Skeletal muscle tissue (tissue), 4 donors: ENCODE data around the gene SLC16A10. TPM values are rescaled to one million over a fixed set of nuclear protein-coding genes. Genes with fewer than 3 reads are reported as not detected.
"Not testable (repeated sequence)": the region's sequence is repeated elsewhere in the genome, so short reads cannot be mapped to it uniquely, and the experiment has no call there.

Source experiments
- H3K27ac ChIP-seq: one replicate; pipeline ENCODE4 v1.7.0; 2013; ENCODE audit warnings: mild to moderate bottlenecking, low read depth, low read length, inconsistent platforms
- H3K27me3 ChIP-seq, 3 donors: one replicate each; pipeline ENCODE4 v1.7.0; 2013; ENCODE audit warnings: low read length in 3 of 3; ENCODE audit not compliant: control insufficient read depth in 3 of 3, insufficient read depth in 3 of 3
- H3K36me3 ChIP-seq, 3 donors: one replicate each; pipeline ENCODE4 v1.7.0; 2013; ENCODE audit warnings: low read length in 3 of 3; ENCODE audit not compliant: control insufficient read depth in 3 of 3, insufficient read depth in 3 of 3
- H3K4me1 ChIP-seq, 3 donors: one replicate each; pipeline ENCODE4 v1.7.0; 2013; ENCODE audit warnings: low read length in 3 of 3, mild to moderate bottlenecking in 3 of 3; ENCODE audit not compliant: control insufficient read depth in 3 of 3, insufficient read depth in 3 of 3
- H3K4me3 ChIP-seq, 3 donors: one replicate each; pipeline ENCODE4 v1.7.0; 2013; ENCODE audit warnings: low read length in 3 of 3
- H3K9ac ChIP-seq, 3 donors: one replicate each; pipeline ENCODE4 v1.7.0; 2013; ENCODE audit warnings: low read length in 3 of 3, mild to moderate bottlenecking in 3 of 3, moderate library complexity in 2 of 3, low read depth in 1 of 3
- H3K9me3 ChIP-seq, 3 donors: one replicate each; pipeline ENCODE4 v1.7.0; 2013; ENCODE audit warnings: low read length in 3 of 3; ENCODE audit not compliant: control insufficient read depth in 3 of 3
- total RNA-seq: library from RNA; depleted of rRNA; stranded (reverse); fragments of >200 nt; gene quantifications from one replicate; pipeline ENCODE4 v1.2.3, GENCODE V29; 2014
- donor health status: Osteomylitis.

SLC16A10 gene
- total RNA-seq, 1 donor from 2014 or later, result 40.7 TPM

DNA sequence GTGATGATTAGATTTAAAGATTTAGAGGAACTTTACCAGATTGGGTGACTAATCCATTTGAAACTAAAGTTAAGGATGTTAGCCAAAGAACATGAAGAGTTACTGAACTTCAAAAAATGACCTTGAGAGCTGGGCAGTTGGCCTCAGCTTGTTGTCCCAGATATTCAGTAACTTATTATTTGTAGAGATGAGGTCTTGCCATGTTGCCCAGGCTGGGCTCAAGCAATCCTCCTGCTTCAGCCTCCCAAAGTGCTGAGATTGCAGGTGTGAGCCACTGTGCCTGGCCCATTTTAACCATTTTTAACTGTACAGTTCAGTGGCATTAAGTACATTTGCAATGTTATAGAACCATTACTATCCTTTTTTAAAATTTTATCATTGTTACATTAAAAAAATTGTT is 161.5 kb downstream of the SLC16A10 start:
- no peak overlapping the region for H3K9ac ChIP-seq
- no peaks in the 10 kb centered on the region for H3K9me3 ChIP-seq
- no peak overlapping the region for H3K27ac ChIP-seq
- no peaks in the 10 kb centered on the region for H3K4me1 ChIP-seq
- H3K27me3 ChIP-seq, result no peaks in the 10 kb centered on the region
- no peaks in the 10 kb centered on the region for H3K36me3 ChIP-seq
- H3K4me3 ChIP-seq, result no peak overlapping the region

DNA sequence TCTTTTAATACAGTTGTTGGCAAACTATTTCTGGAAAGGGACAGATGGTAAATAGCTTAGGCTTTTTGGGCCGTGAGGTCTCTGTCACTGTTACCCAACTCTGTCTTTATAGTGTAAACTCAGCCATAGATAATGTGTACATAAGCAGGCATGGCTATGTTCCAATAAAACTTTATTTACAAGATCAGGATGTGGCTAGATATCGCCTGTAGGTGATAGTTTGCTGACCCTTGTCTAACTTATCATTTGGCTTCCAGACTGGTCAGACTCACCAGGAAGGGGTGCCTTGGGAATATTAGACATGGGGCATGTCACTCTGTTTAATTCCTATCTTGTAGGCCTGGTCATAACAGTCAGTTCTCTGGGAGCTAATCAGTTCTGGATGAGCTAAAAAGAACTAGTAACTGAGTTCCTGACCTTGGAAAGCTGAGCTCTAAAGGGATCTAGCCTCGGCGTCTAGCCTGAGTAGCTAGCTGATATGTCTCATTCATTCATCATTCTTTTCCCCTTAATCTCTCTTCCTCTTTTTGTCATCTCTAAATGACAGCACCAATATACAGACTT is 163.6 kb downstream of the SLC16A10 start:
- Histone ChIP-seq H3K27ac (no peak overlapping the region), H3K9ac (no peak overlapping the region), H3K4me3 (no peak overlapping the region), H3K36me3 (no peaks in the 10 kb centered on the region), H3K9me3 (no peaks in the 10 kb centered on the region), H3K27me3 (no peaks in the 10 kb centered on the region), H3K4me1 (no peaks in the 10 kb centered on the region)

DNA sequence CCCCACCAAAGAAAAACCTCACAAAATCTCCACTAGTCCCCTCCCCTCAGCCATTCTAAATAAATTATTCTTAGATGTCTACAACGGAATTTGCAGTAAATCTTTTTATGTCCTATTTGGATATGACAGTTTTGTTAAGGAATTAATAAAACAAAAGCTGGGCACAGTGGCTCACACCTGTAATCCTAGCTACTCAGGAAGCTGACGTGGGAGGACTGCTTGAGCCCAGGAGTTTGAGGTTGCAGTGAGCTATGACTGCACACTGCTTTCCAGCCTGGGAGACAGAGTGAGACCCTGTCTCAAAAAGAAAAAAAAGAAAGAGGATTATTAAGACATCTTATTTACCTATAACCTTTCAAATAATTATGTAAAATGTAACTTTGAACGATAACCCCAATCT is 165.4 kb downstream of the SLC16A10 start:
- Histone ChIP-seq H3K4me3 (no peak overlapping the region), H3K9ac (no peak overlapping the region), H3K27ac (no peak overlapping the region), H3K9me3 (no peaks in the 10 kb centered on the region), H3K36me3 (no peaks in the 10 kb centered on the region), H3K4me1 (no peaks in the 10 kb centered on the region), H3K27me3 (no peaks in the 10 kb centered on the region)

DNA sequence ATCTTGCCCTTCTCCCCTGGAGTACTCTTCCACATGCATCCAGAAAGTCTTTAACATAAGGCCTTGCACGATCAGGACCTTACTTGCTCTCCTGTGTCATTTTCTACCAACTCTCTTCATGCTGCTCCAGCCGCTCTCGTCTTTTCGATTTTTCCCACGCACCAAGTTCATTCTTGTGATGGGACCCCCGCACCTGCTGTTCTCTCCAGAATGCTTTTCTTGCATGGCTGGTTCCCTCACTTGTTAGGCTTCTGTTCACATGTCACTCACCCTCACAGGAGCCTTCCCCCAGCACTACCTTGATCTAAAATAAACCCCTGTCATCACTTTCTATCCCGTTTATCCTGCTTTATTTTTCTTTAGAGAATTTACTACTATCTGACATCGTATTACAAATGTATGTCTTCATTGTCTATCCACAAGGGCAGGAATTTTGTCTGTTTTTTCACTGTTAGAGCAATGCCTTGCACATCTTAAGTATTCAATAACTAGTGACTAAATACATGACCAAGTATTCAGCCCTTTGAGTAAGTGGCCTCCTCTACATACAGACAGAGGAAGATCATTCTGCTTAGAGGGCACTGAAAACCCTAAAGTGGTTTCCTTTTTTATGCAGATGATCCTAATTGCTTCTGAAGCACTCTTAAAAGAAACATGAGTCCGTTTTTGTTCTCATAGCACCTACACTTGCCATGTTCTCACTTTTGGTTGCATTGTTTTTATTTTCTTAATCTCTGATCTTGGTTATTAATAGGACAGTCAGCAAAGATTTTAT is 166.9 kb downstream of the SLC16A10 start:
- Histone ChIP-seq H3K4me3 (no peak overlapping the region), H3K9me3 (no peaks in the 10 kb centered on the region), H3K27ac (no peak overlapping the region), H3K4me1 (peaks cover 0 to 5% (median 5%) of the 10 kb centered on the region in 3 donors), H3K27me3 (no peaks in the 10 kb centered on the region), H3K36me3 (no peaks in the 10 kb centered on the region), H3K9ac (no peak overlapping the region)

DNA sequence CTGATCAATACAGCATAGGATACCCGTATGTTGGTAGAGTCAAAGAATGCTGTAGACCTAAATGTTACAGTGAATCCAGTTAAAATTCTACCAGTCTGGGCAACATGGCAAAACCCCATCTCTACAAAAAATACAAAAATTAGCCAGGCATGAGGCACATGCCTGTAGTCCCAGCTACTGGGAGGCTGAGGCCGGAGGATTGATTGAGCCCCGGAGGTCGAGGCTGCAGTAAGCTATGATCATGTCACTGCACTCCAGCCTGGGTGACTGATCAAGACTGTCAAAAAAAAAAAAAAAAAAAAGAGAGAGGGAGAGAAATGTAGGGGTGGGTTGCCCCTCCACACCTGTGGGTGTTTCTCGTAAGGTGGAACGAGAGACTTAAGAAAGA is 167.5 kb downstream of the SLC16A10 start:
- no peaks in the 10 kb centered on the region for H3K36me3 ChIP-seq
- H3K4me3 ChIP-seq, result no peak overlapping the region
- H3K27ac ChIP-seq, result no peak overlapping the region
- H3K27me3 ChIP-seq, result no peaks in the 10 kb centered on the region
- peaks cover 0 to 9% (median 5%) of the 10 kb centered on the region in 3 donors for H3K4me1 ChIP-seq
- H3K9ac ChIP-seq, result no peak overlapping the region
- H3K9me3 ChIP-seq, result no peaks in the 10 kb centered on the region

DNA sequence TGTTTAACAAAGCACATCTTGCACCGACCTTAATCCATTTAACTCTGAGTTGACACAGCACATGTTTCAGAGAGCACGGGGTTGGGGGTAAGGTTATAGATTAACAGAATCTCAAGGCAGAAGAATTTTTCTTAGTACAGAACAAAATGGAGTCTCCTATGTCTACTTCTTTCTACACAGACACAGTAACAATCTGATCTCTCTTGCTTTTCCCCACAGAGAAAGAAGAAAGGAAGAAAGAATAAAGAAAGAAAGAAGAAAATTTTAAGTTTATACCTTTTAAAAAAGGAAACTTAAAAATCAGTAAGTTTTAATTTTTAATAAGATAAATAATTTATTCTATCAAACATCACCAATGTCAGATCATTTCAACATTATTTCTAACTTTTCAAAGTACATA is 168.5 kb downstream of the SLC16A10 start:
- H3K27ac ChIP-seq, H3K27me3 ChIP-seq, H3K4me3 ChIP-seq, H3K36me3 ChIP-seq, H3K9ac ChIP-seq, H3K9me3 ChIP-seq: not testable (repeated sequence)
- peaks cover 3 to 18% (median 13%) of the 10 kb centered on the region in 3 donors for H3K4me1 ChIP-seq

DNA sequence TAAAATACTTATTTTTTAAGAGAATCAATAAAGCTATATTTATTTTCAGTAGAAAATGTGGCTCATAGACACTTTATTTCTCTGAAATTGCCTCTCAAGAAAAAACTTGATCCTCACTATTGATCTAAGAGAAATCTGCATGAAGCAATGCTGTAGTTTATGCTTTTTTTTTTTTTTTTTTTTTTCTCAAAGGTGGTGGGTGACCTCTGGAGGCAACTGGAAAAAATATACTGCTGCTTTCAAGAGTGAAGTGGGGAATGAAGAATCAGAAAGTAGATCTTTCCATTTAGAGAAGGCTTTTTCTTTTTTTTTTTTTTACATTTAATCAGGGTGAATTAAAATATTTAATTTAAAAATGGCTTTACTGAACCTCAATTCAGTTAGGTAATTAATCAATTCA is 169.3 kb downstream of the SLC16A10 start:
- no peak overlapping the region for H3K27ac ChIP-seq
- no peak overlapping the region for H3K4me3 ChIP-seq
- peaks cover 3 to 19% (median 13%) of the 10 kb centered on the region in 3 donors for H3K4me1 ChIP-seq
- H3K9me3 ChIP-seq, result no peaks in the 10 kb centered on the region
- H3K9ac ChIP-seq, result no peak overlapping the region
- H3K36me3 ChIP-seq, result no peaks in the 10 kb centered on the region
- H3K27me3 ChIP-seq, result no peaks in the 10 kb centered on the region

DNA sequence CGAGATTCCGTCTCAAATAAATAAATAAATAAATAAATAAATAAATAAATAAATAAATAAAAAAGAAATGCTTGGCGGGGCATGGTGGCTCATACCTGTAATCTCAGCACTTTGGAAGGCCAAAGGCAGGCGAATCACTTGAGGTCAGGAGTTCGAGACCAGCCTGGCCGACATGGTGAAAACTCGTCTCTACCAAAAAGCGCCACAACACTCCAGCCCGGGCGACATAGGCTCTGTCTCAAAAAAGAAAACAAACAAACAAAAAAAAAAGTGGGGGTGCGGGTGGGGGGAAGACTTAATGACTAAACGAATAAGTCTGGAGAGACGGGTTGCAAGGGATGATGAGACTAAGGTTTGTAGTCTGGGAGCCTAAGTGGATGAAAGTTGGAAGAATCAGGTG is 170.7 kb downstream of the SLC16A10 start:
- H3K27me3 ChIP-seq, result no peaks in the 10 kb centered on the region
- peaks cover 3 to 24% (median 13%) of the 10 kb centered on the region in 3 donors for H3K4me1 ChIP-seq

DNA sequence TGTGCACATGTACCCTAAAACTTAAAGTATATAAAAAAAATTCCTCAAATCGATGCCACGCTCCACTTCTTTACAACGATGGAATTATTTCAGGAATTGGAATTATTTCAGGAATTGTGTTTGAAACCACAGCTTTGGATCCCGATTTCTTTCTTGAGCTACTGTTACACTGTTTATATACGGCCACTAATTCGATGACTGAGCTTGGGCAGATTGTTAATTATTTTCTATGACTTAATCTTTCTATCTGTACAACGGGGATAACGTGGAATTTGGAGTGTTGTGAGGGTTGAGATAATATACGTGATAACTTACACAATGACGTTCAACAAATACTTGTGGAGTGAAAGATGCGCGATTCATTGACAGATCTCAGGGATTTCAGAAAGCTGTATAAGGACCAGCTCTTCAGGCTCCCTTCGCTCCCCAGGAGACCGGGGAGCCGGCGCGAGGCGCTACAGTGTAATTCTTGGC is 171.3 kb downstream of the SLC16A10 start:
- Histone ChIP-seq H3K27ac (peak overlapping the region; percentile 81), H3K4me1 (peaks cover 3 to 26% (median 13%) of the 10 kb centered on the region in 3 donors), H3K4me3 (peak overlapping the region; percentile 66 to 80 (median 75)), H3K9ac (peak overlapping the region; percentile 68 to 83 (median 78)), H3K36me3 (peaks cover 0 to 1% (median 0%) of the 10 kb centered on the region in 3 donors), H3K9me3 (no peaks in the 10 kb centered on the region), H3K27me3 (no peaks in the 10 kb centered on the region)

More for the DNA sequence above, 170.7 kb downstream of the SLC16A10 start:
- Histone ChIP-seq H3K9ac (no peak overlapping the region), H3K27ac (no peak overlapping the region), H3K36me3 (no peaks in the 10 kb centered on the region), H3K9me3 (no peaks in the 10 kb centered on the region), H3K4me3 (no peak overlapping the region)

DNA sequence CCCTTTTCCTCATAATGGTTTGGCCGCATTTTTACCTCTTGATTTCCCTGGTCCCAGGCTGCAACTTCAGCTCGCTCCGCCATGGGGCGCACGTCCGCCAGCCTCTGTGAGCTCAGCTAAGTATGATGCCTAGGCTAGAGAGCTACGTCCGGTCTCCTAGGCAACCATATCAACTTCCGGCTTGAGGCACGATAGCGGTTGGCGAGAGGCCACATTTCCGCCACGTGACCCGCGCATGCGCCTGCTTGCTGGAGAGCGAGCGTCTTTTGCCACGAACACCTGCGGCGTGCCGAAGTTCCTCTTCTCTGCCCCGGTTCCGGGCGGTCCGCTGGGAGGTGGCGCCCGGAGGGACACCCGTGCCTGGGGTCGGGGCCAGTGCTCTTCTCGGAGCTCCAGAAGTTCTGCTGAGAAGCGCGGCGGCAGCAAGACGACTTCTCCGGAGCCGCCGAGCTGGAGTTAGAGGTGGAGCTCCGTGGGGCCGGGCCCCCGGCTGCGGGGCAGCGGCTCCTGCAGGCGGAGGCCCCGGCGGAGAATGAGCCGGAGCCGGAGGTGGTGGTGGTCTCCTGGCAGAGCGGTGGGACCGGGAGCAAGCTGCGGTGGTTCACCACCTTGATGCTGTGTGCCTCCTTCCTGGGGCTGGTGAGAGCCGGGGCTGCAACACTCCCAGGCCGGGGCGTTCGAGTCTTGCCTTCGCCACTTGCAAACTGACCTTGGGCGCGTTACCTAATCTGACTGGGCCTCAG is 172.0 kb downstream of the SLC16A10 start:
- H3K4me3 ChIP-seq, result peak overlapping the region; percentile 80 to 86 (median 85)
- peaks cover 3 to 28% (median 13%) of the 10 kb centered on the region in 3 donors for H3K4me1 ChIP-seq
- H3K9me3 ChIP-seq, result no peaks in the 10 kb centered on the region
- H3K9ac ChIP-seq, result peak overlapping the region; percentile 83 to 87 (median 85)
- H3K27me3 ChIP-seq, result no peaks in the 10 kb centered on the region
- H3K27ac ChIP-seq, result peak overlapping the region; percentile 81
- peaks cover 0 to 7% (median 5%) of the 10 kb centered on the region in 3 donors for H3K36me3 ChIP-seq
